Small intestine (tissue), 7 donors: ENCODE results near the gene RAD9B. TPM values are rescaled to one million over a fixed set of nuclear protein-coding genes. Genes with fewer than 3 reads are reported as not detected.

Experiments used
- DNase-seq, 2 donors: peaks; one replicate each; pipeline versions ENCODE4 v3.0.0 to v3.0.0-alpha.2; 2013
- FAIRE-seq: peaks from 2 replicates; lab custom pipeline; 2012; peaks lifted over from hg19 to GRCh38; lab: Jason Lieb, UNC
- H3K27ac ChIP-seq, 3 donors: one replicate each; pipeline ENCODE4 v1.5.1; 2013; ENCODE audit warnings: low read length in 2 of 3, mild to moderate bottlenecking in 2 of 3, control low read depth in 1 of 3, inconsistent platforms in 1 of 3, low read depth in 1 of 3, moderate library complexity in 1 of 3
- H3K27me3 ChIP-seq, 3 donors: one replicate each; pipeline ENCODE4 v1.6.1; 2013; ENCODE audit warnings: low read length in 3 of 3, inconsistent platforms in 1 of 3; ENCODE audit not compliant: control insufficient read depth in 3 of 3, insufficient read depth in 3 of 3
- H3K36me3 ChIP-seq, 3 donors: one replicate each; pipeline ENCODE4 v1.6.1; 2013; ENCODE audit warnings: low read length in 3 of 3, inconsistent platforms in 1 of 3, low read depth in 1 of 3, mild to moderate bottlenecking in 1 of 3, moderate library complexity in 1 of 3; ENCODE audit not compliant: control insufficient read depth in 3 of 3, insufficient read depth in 2 of 3
- H3K4me1 ChIP-seq, 3 donors: one replicate each; pipeline ENCODE4 v1.6.1; 2013; ENCODE audit warnings: low read length in 2 of 3, inconsistent platforms in 1 of 3, low read depth in 1 of 3, mild to moderate bottlenecking in 1 of 3, moderate library complexity in 1 of 3; ENCODE audit not compliant: control insufficient read depth in 3 of 3, insufficient read depth in 2 of 3
- H3K4me3 ChIP-seq, 3 donors: one replicate each; pipeline ENCODE4 v1.5.1; 2013; ENCODE audit warnings: low read length in 3 of 3, control low read depth in 1 of 3, inconsistent platforms in 1 of 3, low read depth in 1 of 3, mild to moderate bottlenecking in 1 of 3, moderate library complexity in 1 of 3
- H3K9me3 ChIP-seq, 2 donors: one replicate each; pipeline ENCODE4 v1.6.1; 2013; ENCODE audit warnings: low read depth in 1 of 2, low read length in 1 of 2; ENCODE audit not compliant: control insufficient read depth in 2 of 2, insufficient read depth in 1 of 2
- WGBS, 3 donors: extraction: QIAGEN DNeasy Blood & Tissue Kit; methylation state at CpG; one replicate each; pipeline ENCODE4 v1.1.7; 2013; 5-methylcytosine and 5-hydroxymethylcytosine counted together
- polyA plus RNA-seq, 4 donors: library from polyadenylated mRNA; stranded (reverse) in 3 of 4; unstranded in 1 of 4; fragments of 200-250 nt in 3 of 4; fragments of 120-200 nt in 1 of 4; gene quantifications; one replicate each; pipeline versions ENCODE4 v1.2.1 to v1.2.3, GENCODE V29; 2013
- donor health status: healthy with polysubstance abuse.
- donor health status: control.
- donor health status: control.
- donor health status: Bipolar disorder and iron deficiency.
- donor health status: healthy.

Gene RAD9B
- polyA plus RNA-seq, 4 donors, result 0.24 to 0.61 TPM; not detected in 2

- Histone ChIP-seq H3K27ac (no peak overlapping the region), H3K4me3 (no peak overlapping the region), H3K36me3 (peaks cover 4 to 15% (median 9%) of the 10 kb centered on the region in 3 donors), H3K27me3 (no peaks in the 10 kb centered on the region), H3K9me3 (no peaks in the 10 kb centered on the region), H3K4me1 (peaks cover 0 to 5% (median 0%) of the 10 kb centered on the region in 3 donors)
- WGBS, 3 donors, result 84 to 93% (median 91%) methylated on average over 4 of the region's 4 CpGs
- FAIRE-seq (no peak), DNase-seq (no peak)
Observed at GRCh38 chr12:110550981-110551380, 48.9 kb downstream of the RAD9B start.

Other genes with a start within 250 kb of the RAD9B start
- gene ATP2A2, start 221.1 kb upstream of the RAD9B start, polyA plus RNA-seq, result 100 to 1,000 TPM in 2 of 4 donors, 10 to 100 TPM in 2; 14.8 to 134 (median 61.2) TPM
- 10 to 100 TPM; 15.4 to 44.9 (median 24.0) TPM for gene ANAPC7, start 98.6 kb upstream of the RAD9B start, polyA plus RNA-seq
- gene ARPC3, start 52.0 kb upstream of the RAD9B start, polyA plus RNA-seq, result 100 to 1,000 TPM; 324 to 507 (median 390) TPM
- gene GPN3, start 34.1 kb upstream of the RAD9B start, polyA plus RNA-seq, result 10 to 100 TPM in 2 of 4 donors, 1 to 10 TPM in 2; 5.4 to 20.9 (median 11.0) TPM
- 1 to 10 TPM in 3 of 4 donors, under 1 TPM in 1; 0.45 to 6.6 (median 2.7) TPM for gene FAM216A, start 33.5 kb upstream of the RAD9B start, polyA plus RNA-seq
- gene VPS29, start 220 bp upstream of the RAD9B start, polyA plus RNA-seq, result 100 to 1,000 TPM; 159 to 252 (median 170) TPM
- gene PPTC7, start 81.0 kb downstream of the RAD9B start, polyA plus RNA-seq, result 10 to 100 TPM in 3 of 4 donors, 1 to 10 TPM in 1; 8.6 to 21.5 (median 12.0) TPM
- 10 to 100 TPM in 1 of 4 donors, 1 to 10 TPM in 2, under 1 TPM in 1; 0.67 to 25.2 (median 3.6) TPM for gene TCTN1, start 111.8 kb downstream of the RAD9B start, polyA plus RNA-seq
- 1 to 10 TPM; 1.9 to 4.7 (median 3.5) TPM for gene HVCN1, start 186.8 kb downstream of the RAD9B start, polyA plus RNA-seq
- 100 to 1,000 TPM; 135 to 464 (median 299) TPM for gene PPP1CC, start 240.6 kb downstream of the RAD9B start, polyA plus RNA-seq